Measurements from ENCODE around the gene UNC13C.

UNC13C gene

DNA sequence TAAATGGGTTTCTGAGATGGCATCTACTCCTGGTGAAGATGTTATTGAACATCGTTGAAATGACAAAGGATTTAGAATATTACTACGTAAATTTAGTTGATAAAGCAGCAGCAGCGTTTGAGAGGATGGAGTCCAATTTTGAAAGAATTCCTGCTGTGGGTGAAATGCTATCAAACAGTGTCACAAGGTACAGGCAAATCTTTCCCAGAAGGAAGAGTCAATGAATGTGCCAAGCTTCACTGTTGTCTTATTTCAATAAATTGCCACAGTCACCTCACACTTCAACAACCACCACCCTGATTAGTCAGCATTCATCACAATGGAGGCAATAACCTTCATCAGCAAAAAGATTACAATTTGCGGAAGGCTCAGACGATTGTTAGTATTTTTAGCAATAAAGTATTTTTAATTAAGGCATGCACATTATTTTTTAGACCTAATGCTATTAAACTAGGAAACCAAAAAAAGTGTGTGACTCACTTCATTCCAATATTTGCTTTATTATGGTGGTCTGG, 142.8 kb downstream of the UNC13C start:
- DNase-seq, result no peak

DNA sequence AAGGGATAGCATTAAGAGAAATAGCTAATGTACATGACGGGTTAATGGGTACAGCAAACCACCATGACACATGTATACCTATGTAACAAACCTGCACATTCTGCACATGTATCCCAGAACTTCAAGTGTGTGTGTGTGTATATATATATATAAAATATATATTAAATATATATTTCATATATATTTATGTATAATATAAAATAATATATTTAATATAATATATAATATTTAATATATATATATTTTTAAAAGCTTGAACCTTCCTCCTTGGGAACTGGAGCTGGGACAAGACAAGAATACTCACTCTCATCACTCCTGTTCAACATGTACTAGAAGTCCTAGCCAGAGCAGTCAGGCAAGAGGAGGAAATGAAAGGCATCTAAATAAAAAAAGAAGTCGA, 149.3 kb downstream of the UNC13C start:
- no peak for DNase-seq

DNA sequence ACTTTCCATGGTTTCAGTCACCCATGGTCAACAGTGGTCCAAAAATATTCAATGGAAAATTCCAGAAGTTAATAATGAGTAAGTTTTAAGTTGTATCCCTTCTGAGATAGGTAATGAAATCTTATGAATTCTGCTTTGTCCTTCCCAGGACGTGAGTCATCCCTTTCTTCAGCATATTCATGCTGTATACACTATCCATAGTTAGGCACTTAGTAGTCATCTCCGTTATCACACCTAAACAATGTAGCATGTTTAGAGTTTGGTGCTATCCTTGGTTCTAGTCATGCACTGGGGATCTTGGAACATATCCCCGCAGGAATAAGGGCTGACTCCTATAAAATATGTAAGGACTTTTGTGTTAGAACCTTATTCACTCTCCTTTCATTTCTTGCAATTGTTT, 153.2 kb downstream of the UNC13C start:
- no peak for DNase-seq

DNA sequence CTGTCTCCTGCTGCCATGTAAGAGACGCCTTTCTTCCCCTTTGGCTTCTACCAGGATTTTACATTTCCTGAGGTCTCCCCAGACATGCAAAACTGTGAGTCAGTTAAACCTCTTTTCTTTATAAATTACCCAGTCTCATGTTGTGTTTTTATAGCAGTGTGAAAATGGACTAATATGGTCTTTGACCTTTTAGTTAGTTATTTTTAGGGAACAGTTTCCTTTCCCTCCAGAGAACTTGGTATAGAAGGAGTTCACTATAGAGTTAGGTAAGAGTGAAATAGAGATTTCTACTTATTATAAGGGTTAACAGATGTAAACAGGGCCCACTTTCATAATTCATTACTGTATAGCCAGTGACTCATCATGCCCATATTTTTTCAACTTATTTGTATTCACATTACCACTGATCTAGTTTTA, 170.9 kb downstream of the UNC13C start:
- DNase-seq, result no peak

DNA sequence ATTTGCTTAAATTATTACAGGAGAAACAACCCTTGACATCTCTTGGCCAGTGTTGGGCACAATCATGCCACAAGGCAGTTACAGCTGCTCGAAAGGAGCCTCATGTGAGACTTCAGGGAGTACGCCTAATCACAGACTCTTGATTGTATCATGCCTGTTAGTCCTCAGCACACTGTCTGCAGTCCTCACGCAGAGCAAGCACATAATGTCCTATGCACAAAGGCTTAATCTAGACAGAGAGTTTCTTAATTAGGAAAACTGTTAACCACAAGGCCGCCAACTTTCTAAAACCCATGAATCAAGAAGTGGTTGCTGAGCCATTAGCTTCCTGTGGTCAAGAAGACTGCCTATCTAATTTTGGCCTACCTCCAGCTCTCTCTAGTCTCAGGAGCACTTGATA, 172.0 kb downstream of the UNC13C start:
- DNase-seq, result no peak

DNA sequence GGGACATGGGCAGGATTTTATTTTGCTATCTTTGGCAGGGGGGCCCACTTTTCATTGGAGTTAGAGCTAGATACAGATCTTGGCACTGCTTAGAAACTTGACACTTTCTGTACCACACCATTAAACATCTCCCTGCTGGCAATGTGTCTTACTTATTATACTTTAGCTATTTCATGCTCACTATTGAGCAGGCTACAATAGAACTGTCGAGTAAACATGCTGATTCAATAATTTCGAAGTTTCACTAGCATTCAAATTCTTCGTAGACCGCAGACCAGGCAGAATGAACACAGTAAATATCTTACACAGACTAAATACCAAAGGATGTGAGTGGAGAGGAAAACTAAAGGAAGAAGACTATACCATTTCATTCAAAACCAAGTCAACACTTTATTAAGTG, 180.8 kb downstream of the UNC13C start:
- no peak for DNase-seq

DNA sequence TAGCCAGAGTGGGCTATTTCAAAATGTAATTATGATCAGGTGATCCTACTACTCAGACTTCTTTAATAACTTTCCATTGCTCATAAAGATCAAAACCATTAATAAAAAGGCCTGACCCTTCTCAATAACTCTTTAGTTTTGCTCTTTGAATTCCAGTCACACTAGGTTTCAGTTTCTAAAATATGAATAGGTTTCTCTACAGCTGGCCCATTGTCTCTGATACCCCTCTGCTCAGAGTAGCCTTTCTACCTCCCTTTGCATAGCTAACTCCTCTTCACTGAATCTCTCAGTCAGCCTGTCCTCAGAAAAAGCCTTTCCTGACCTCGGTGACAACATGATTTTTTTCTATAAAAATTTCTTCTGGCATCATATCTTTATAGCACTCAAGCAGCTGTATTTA, 209.1 kb downstream of the UNC13C start:
- DNase-seq, result no peak

DNA sequence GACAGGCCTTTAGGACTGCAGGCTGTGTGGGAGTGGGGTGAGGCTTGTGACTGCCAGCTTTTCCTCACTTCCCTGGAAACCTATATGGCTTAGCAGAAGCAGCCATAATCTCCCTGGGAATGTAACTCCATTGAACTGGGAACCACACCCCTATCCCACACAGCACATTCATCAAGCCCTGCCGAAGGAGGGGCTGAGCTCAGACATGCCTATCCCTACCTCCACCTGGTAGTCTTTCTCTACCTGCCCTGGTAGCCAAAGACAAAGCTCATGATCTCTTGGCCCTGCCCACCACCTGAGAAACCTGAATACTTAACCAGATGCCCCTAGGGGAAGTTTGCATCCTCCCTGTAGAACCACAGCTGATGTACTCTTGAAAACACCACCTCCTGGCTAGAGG, 219.8 kb downstream of the UNC13C start:
- no peak for DNase-seq

DNA sequence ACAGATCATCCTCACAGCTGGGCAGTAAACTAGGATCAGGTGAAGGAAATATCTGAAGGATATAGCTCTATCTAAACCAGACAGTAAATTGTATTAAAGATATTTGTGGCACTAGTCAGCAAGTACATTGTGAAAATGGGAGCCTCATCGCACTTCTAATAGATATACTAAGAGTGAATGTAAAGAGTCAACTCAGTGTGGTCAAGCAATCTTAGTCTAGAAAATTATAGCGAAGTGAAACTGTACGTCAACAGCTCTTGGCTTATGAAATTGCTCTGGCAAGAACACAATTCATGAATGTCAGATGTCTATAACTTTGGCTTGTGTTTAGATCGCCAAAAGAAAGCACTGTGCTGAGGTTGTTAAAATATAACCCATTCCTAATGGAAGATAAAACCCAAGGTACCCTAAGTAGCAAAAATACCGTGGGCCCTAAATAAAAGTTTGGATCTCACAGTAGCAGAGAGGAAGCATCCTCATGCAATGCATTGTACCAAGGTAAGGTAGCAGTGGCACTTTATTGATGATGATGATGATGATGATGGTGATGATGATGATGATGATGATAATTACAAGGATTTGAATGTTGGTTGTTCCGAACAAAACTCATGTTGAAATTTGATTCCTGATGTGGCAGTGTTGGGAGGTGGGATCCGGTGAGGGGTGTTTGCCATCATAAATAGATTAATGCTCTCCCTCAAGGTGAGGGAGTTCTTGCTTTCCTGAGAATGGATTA, 228.5 kb downstream of the UNC13C start:
- no peak for DNase-seq

DNA sequence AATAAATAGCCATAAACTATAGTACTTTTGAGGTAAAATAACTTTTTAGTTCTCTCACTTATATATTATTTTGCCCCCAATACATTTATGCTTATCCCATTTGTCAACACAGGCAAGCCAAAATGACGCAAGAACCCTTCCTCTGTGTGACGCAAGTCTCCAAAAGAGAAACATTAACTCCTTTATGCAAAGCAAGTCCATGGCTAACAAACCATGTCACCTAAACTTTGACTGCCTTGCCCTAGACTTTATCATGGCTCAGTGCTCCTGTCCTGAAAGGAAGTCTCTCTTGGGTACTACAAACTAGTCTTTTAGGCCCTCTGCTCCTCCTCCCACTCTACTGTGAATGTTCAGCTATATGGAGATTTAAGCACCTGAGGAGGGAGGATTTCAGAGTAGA, 230.5 kb downstream of the UNC13C start:
- no peak for DNase-seq

DNA sequence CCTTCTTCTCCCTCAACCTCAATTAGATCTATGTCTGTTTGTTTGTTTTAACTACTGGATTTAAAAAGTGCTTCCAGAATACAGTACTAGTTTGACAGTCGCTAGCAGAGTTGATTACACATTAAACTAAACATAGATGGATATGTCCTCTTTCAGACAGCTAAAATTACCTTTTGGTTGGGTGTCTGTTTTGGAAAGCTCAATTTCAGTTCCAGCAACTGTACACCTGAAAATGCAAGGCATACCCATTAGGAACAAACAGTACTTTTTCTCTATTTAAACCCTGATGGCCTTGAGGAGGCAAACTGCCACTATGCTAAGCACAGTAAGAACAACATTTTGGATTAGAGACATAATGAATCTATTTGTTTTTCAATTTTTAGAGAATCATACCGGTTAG, 234.4 kb downstream of the UNC13C start:
- DNase-seq, result no peak

DNA sequence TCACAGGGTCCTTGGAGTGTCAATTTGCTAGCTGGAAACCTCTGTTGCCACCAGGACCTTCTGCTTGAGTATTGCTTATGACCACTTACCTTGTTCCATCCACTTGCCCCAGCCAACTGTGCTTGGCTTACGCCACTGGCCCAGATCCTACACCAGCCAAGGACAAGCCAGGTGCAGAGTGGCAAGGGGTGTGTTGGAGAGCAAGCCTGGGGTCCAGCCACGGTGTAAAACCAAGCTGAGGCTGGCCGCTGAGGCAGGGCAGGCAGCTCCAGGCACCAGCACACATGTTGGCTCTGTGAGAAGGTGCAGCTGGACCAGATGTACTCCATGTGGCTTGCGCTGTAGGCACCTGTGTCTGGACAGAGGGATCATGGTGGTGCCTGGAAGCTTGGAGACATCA, 248.2 kb downstream of the UNC13C start:
- DNase-seq, result no peak

DNA sequence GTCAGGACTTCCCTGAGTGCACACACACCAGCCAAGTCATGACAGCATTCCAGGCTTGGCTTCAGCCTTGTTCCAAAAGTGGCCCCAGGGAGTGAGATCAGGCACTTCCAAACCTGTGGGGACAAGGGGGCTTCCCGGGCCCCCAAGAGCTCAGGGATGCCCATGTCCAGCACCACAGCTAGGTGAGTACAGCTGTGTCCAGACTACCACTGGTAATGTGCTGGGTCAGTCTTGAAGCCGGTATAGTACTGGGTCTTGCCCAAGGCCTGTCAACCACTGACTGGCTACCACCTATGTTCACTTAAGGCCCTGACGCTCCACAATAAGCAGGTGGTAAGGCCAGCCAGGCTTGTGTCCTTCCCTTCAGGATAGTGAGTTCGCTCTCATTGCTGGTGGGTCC, 249.3 kb downstream of the UNC13C start:
- no peak for DNase-seq

DNA sequence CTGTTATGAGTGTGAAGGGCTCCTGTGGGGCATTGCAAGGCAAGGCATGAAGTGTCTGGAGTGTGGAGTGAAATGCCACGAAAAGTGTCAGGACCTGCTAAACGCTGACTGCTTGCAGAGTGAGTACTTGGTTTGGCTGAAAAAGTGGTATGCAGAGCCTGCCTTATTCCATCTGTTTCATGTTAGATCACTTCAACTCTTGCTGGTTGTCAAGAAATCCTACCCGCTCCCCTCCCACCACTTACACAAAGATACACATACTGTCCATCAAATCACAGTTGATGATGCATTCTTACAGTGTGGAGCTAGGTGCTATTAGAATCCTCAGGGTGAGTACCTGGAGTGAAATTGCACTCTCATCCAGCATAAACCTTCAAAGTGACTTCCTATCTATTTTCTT, 272.1 kb downstream of the UNC13C start:
- DNase-seq, result no peak

DNA sequence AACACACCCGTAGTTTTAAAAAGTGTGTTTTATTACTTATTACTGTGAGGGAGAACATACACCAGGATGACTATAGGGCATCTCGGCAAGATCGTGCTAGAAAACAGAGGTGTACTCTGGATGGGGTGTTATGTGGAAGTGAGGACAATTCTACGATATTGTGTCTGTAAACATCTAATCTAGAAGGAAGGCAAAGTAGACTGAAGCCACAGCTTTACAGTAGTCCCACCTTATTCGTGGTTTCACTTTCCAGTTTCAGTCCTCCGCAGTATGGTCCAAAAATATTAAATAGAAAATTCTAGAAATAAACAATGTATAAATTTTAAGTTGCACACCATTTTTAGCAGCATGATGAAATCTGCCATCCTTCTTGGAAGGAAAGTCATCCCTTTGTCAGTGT, 277.9 kb downstream of the UNC13C start:
- no peak for DNase-seq

DNA sequence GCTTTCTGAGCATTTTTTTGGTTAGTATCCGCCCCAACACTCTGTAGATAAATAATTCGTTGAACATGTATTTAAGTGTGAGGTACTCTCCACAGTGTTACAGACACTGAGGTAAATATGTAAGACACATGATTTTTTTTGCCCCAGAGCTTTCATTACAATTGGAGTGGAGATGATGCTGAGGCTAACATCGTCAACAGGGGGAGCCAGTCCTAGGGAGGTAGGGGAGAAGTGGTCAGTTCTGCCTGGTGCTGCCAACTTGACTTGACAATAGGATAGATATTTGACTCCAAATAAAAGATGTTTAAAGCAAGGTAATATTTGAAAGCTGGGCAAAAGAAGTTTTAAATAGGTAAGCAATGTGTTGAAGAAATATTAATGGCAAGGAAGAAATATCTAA, 295.7 kb downstream of the UNC13C start:
- DNase-seq, result no peak

DNA sequence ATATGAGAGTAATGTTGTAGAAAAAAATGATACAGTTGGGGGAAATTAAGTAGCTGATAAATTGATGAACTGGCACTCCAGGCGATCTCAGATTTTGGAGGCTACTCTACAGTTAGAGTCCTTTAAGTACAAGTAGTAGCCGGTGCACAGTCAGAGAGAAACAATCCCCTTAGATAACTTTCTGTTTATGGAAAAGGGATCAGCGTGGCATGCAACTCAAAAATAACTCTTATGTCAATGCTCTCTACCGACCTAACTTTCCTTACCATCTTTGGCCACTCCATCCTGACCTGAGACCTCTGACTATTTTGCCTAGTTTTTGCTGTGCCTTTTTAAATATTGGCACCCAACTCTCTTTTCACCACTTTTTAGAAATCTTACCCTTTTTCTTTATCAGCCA, 299.6 kb downstream of the UNC13C start:
- DNase-seq, result no peak

DNA sequence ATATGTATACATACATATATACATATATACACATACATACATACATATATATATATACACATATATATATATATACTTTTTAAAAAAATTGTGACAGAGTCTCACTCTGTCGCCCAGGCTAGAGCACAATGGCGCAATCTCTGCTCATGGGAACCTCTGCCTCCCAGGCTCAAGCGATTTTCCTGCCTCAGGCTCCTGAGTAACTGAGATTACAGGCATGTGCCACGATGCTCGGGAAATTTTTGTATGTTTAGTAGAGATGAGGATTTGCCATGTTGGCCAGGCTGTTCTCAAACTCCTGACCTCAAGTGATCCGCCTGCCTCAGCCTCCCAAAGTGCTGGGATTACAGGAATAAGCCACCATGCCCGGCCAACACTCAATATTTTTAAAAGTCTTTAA, 302.5 kb downstream of the UNC13C start:
- DNase-seq, result no peak

DNA sequence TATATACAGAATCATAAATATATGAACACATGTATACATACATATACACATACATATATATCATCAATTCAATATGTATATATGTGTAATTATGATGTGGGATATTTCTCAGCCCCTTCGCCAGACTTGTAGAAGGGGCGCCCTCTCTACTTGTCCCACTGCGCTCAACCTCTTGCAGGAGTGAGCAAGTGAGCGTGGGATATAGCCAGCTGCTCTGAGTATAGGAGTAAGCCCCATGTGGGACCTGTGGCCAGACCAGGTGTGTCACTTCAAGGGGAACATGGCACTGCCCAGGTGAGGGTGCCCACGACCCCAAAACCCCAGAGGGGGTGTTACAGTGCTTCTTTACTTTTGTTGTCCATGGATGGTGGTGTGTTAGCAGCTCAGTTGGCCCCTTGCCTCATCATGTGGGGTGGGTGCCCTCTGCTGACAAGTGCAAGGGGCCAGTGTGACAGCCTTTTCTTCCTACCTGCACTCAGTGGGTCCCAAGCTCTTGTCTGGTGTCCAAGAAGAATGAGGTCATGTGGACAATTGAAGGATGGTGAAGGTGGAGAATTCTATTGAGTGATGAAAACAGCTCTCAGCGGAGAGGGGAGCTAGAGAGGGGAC, 304.1 kb downstream of the UNC13C start:
- DNase-seq, result no peak

DNA sequence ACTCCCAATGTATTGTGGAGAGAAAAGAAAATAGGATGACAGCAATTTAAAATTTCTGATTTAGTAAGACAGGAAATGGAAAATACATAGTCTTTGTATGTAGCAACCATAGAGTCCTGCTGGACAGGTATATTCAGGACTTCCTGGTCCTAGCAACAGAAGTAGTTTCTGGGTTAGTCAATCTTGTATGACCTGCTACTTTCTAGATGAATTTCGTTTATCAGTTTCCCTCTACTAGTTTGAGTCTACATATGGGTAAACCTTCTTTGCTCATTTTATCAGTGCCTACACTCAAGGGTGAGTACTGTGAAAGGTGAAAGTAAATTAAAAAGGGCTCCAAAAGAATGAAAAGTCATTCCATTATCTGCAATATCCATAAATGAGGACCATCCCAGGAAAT, 309.8 kb downstream of the UNC13C start:
- DNase-seq, result no peak

DNA sequence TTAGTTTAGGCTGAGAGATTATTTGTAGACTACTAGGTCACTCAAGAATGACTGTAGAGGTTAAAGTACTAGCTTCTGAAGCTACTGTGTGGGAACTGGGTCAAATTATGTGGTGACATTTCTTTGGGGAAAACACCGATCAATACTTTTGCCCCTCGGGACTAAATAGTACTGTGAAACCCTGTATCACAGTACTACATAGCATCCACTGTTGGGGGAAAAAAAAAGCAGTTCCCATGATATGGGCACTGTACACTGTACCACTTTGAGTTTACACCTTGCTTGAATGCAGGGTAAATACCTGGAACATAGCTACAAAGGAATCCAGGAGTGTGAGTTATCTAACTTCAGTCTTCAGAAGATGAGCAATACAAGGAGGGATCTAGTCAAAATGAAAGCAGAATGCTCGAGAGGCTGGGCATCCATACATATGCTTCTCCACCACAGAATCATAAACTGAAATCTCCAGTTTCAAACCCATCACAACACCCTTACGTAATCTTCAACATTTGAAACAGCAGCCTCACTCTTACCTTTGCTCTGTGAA, 311.4 kb downstream of the UNC13C start:
- DNase-seq, result no peak

DNA sequence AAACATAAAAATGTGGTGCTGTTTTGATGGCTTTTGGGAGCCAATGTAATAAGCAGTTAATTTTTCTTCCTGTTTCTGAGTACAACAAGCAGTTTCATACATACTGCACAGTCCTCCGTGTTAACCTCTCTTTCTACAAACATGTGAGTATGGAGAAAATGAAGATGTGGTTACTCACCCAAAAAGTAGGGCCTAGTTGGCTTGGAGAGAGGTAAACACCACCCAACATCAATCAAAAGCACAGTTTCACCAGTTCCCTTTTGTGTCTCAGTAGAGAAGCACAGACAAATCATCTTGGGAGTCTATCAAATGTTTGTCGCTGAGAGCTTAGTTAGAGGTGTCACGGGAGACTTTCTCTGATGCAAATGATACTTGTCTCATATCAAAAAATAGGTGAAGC, 320.2 kb downstream of the UNC13C start:
- DNase-seq, result no peak

DNA sequence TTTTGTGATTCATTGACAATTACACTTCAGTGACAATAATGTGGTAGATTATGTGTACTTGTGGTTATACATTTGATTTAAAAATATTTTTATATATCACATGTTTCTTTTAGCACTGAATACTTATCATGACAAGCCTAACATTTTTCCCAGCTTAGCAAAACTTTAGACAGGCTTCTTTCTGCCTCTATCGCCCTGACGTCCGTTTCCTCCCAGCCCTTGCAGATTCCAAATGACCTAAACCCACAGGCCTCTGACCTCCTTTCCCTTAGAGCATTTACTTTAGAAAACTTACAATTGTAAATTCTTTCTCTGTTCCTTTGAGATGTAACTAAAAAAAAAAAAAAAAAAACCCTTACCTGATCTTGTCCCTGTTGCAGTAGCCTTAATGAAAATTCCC, 326.1 kb downstream of the UNC13C start:
- no peak for DNase-seq

DNA sequence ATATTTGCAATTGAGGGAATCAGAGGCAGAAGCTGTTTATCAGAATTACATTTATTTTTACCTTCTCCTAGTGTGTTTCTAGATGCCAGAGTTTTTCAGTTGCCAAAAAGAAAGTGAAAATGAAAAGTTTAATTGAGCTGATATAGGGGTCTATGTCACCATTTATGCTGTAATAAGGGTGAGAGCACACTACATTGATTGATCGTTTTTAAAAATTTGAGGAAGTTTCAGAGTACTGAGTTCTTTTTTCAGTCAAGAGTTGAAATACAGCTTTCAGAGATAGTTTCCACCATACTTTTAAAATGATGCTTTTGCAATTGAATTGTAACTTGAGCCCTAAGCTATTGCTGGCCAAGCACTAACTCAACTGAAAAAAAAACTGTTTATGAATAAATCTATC, 326.9 kb downstream of the UNC13C start:
- no peak for DNase-seq
